ENCODE results near the gene RHOBTB1.

DNA sequence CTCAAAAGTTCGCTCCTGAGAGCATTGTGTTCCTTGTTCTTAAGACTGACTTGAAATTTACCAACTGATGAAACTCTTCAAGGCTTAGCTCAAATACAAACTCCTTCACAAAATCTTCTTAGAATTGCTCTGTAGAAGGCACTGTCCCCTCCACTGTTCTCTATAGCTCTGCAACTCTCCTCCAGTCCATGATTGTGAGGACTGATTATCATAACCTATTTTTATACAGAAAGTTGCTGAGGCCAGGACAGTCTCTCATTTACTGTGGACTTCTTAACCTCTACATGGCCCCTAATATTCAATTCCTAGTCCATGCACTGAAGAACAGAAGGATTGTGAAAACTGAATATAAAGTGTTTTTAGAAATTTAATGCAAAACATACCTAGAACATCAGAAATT lies 53.2 kb downstream of the RHOBTB1 start:
- no peak for TF ChIP-seq POLR2AphosphoS5 (IDR thresholded peaks at IDR 0.05; ENCODE audit: low read depth, low read length)
- no peak for TF ChIP-seq POLR2A (IDR thresholded peaks at IDR 0.05; ENCODE audit: low read depth, low read length)

Data from GM12892 (cell line).